ENCODE results near the gene PLA1A. TPM values are rescaled to one million over a fixed set of nuclear protein-coding genes. Genes with fewer than 3 reads are reported as not detected.

PLA1A gene
- polyA plus RNA-seq, 1 experiment: not detected

DNA sequence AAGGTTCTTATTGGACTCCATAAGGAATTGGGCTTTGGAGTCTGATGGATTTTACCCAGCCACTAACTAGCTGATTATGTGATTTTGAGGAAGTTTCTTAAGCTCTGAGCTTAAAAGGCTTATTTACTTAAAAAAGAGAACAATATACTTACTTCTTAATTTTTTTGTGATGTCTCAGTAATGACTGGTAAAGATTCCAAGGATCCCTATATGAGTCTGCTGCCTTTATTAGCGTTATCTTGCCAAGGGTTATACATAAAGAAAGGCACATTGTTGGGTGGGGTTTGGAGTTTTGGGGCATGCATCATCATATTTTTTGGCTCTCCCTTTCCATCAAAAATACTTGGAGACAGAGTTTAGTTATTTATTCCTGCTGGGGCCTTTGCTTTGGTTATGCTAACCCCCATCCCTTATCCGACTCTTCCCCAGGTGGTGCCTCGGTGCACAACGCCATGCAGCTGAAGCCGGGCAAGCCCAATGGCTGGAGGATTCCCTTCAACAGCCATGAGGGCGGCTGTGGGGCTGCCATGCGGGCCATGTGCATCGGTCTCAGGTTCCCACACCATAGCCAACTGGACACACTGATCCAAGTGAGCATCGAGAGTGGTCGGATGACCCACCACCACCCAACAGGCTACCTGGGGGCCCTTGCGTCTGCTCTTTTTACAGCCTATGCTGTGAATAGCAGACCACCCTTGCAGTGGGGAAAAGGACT is 11.7 kb upstream of the PLA1A start:
- H3K4me3 ChIP-seq (ENCODE audit: low read depth, low read length): no peak overlapping the region
- H3K9me3 ChIP-seq (ENCODE audit: control insufficient read depth, insufficient read depth, low read length): peaks cover 7% of the 10 kb centered on the region; the same call in 1 of the 2 replicates
- TF ChIP-seq CTCF (IDR thresholded peaks at IDR 0.05; ENCODE audit: low read depth, low read length): no peak
- ChIA-PET POLR2A (interaction anchor here (0.5 kb wide), 1 partner anchor 52 kb away, joined by 4 read pairs; no protein-coding TSS in a partner anchor), CTCF (no interaction called here)
- peaks cover 19% of the 10 kb centered on the region for H3K27me3 ChIP-seq (ENCODE audit: control insufficient read depth, insufficient read depth, low read length)
- no peak overlapping the region for H3K27ac ChIP-seq (ENCODE audit: low read depth, low read length)
- no peak for DNase-seq (ENCODE audit: low read depth, low spot score)

GRCh38 chr3:119586733-119587172 is 10.9 kb upstream of the PLA1A start:
- no peak overlapping the region for H3K4me3 ChIP-seq (ENCODE audit: low read depth, low read length)
- peaks cover 25% of the 10 kb centered on the region for H3K27me3 ChIP-seq (ENCODE audit: control insufficient read depth, insufficient read depth, low read length)
- peaks cover 7% of the 10 kb centered on the region; the same call in 1 of the 2 replicates for H3K9me3 ChIP-seq (ENCODE audit: control insufficient read depth, insufficient read depth, low read length)
- ChIA-PET POLR2A (interaction anchor here (0.5 to 0.6 kb wide), 2 partner anchors 51 to 330 kb away, joined by 3 to 4 read pairs; no protein-coding TSS in a partner anchor), CTCF (no interaction called here)
- no peak for DNase-seq (ENCODE audit: low read depth, low spot score)
- TF ChIP-seq CTCF (IDR thresholded peaks at IDR 0.05; ENCODE audit: low read depth, low read length): no peak
- no peak overlapping the region for H3K27ac ChIP-seq (ENCODE audit: low read depth, low read length)

- CTCF ChIA-PET: no interaction called here
- Histone ChIP-seq H3K27me3 (ENCODE audit: control insufficient read depth, insufficient read depth, low read length) (peaks cover 29% of the 10 kb centered on the region), H3K4me3 (ENCODE audit: low read depth, low read length) (no peak overlapping the region), H3K27ac (ENCODE audit: low read depth, low read length) (no peak overlapping the region), H3K9me3 (ENCODE audit: control insufficient read depth, insufficient read depth, low read length) (peaks cover 7% of the 10 kb centered on the region; the same call in 1 of the 2 replicates)
- no peak for TF ChIP-seq CTCF (IDR thresholded peaks at IDR 0.05; ENCODE audit: low read depth, low read length)
- DNase-seq (ENCODE audit: low read depth, low spot score): no peak
- POLR2A ChIA-PET: no interaction called here
Measured at GRCh38 chr3:119588112-119588511, 9.6 kb upstream of the PLA1A start.

DNA sequence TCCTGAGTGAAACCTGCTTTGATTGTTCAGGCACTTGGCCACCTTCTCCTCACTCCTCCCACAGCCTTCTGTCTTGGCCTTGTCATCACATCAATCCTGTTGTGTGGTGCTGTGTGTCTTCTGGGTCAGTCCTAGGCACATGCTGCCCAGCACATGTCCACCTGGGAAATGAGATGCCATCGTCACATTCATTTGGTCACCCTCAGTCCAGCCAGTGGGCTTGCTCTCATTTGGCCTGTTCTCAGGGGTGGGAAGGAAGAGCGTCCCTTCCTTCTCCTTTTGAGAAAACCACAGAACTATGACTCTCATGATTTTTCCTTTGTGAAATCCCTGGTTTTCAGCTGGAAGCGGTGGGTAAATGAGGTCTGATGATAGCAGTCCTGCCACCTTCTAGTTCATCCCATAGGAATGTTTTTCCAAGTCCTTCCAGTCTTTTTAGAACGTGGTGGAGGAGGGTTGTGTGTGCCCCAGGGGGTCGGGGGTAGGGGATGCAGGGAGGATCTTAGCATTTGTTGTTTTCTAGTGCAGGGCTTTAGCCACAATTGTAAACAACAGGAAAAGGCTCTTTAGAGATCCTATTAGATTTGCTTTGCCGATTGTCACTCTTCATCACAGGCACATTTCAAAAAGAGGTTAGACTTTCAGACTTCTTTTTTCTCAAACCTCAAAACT is 8.4 kb upstream of the PLA1A start:
- no peak for DNase-seq (ENCODE audit: low read depth, low spot score)
- Histone ChIP-seq H3K27ac (ENCODE audit: low read depth, low read length) (no peak overlapping the region), H3K9me3 (ENCODE audit: control insufficient read depth, insufficient read depth, low read length) (peaks cover 7% of the 10 kb centered on the region; the same call in 1 of the 2 replicates), H3K4me3 (ENCODE audit: low read depth, low read length) (no peak overlapping the region), H3K27me3 (ENCODE audit: control insufficient read depth, insufficient read depth, low read length) (peaks cover 37% of the 10 kb centered on the region)
- POLR2A ChIA-PET: no interaction called here
- CTCF ChIA-PET: no interaction called here
- TF ChIP-seq CTCF (IDR thresholded peaks at IDR 0.05; ENCODE audit: low read depth, low read length): no peak

GRCh38 chr3:119590706-119591105 is 7.0 kb upstream of the PLA1A start:
- TF ChIP-seq CTCF (IDR thresholded peaks at IDR 0.05; ENCODE audit: low read depth, low read length): no peak
- no peak for DNase-seq (ENCODE audit: low read depth, low spot score)

More at GRCh38 chr3:119590706-119591105, 7.0 kb upstream of the PLA1A start:
- no peak overlapping the region for H3K27ac ChIP-seq (ENCODE audit: low read depth, low read length)
- ChIA-PET POLR2A (no interaction called here), CTCF (no interaction called here)
- H3K27me3 ChIP-seq (ENCODE audit: control insufficient read depth, insufficient read depth, low read length): peaks cover 37% of the 10 kb centered on the region
- no peak overlapping the region for H3K4me3 ChIP-seq (ENCODE audit: low read depth, low read length)
- H3K9me3 ChIP-seq (ENCODE audit: control insufficient read depth, insufficient read depth, low read length): peaks cover 7% of the 10 kb centered on the region; the same call in 1 of the 2 replicates

All from AG04450 (cell line).